NCI-H128 (cell line): Measurements from ENCODE around the gene TREH.
A peak's percentile ranks its signal among the peaks of the same experiment; 100 is the strongest.

ENCODE experiments used
- DNase-seq: peaks from one replicate; lab custom pipeline; 2025; ENCODE audit not compliant: unreplicated experiment; lab: John Stamatoyannopoulos, UW

Gene TREH

DNA sequence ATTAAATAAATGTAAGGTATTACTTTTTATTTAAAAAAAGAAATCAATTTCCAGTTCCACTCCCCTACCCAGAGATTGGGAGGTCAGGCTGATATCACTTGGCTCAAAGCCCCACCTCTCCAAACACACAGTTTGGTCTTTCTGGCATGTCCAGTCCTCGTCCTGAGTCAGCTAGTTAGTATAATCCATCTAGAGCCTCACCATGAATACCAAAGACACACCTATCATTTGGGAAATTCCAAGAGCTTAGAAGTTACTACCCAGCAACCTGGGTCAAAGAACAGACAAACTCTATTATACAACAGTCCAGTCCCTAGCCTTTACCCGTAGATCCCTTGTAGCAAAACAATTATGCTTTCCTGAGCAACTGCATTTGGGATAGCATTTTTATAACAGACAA, 9.4 kb downstream of the TREH start:
- DNase-seq, result no peak

DNA sequence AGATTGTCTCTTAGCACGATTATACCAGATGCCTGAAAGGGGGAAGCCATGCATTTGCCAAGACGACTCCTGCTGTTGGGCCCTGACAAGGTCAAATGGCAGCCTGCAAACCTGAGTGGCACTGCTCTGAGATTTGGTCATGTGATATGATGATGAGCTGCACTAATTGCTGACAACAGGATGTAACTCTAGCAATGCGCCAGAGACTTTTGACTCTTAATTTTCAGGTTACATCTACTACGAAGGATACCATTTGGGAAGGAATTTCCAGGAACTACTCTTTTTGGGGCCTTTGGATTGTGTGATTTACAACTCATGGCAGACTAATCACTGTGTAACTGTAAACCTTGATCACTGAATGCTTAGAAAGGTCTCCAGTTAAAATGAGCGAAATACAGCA, 13.1 kb downstream of the TREH start:
- no peak for DNase-seq

DNA sequence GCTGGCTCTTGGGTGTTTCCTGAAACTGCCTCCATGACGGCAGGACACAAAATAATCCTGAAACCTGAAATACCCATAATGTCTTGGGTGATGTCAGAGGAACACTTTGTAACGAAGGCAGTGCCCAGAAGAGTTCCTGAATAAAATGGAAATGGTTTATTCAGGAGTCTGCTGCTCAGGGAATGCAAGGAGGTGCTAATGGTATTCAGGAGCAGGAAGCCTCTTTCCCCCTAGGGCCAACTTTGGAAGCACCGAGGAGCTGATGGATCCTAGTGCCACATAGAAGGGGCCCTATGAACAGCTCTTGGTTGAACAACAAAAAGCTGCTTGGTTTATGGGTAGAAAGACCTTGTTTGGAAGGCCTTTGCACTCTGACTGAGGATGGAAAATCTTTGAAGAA, 15.5 kb downstream of the TREH start:
- no peak for DNase-seq

DNA sequence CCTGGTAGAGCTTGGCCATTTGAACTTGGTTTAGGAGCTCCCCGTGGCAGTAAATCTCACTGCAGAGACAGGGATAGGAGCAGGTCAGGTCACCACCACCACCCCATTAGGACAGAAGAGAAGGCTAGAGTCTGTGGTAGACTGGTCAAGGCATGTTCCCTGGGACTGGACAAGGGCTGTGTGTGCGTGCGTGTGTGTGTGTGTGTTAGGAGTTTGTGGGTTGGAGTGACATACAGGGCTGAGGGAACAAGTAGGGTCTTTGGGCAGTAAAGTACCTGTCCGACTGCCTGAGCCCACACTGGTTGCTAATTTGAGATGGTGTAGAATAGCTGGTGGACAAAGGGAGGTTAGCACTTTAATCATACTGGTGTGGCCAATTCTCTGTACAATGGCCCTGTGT, 16.1 kb downstream of the TREH start:
- no peak for DNase-seq

DNA sequence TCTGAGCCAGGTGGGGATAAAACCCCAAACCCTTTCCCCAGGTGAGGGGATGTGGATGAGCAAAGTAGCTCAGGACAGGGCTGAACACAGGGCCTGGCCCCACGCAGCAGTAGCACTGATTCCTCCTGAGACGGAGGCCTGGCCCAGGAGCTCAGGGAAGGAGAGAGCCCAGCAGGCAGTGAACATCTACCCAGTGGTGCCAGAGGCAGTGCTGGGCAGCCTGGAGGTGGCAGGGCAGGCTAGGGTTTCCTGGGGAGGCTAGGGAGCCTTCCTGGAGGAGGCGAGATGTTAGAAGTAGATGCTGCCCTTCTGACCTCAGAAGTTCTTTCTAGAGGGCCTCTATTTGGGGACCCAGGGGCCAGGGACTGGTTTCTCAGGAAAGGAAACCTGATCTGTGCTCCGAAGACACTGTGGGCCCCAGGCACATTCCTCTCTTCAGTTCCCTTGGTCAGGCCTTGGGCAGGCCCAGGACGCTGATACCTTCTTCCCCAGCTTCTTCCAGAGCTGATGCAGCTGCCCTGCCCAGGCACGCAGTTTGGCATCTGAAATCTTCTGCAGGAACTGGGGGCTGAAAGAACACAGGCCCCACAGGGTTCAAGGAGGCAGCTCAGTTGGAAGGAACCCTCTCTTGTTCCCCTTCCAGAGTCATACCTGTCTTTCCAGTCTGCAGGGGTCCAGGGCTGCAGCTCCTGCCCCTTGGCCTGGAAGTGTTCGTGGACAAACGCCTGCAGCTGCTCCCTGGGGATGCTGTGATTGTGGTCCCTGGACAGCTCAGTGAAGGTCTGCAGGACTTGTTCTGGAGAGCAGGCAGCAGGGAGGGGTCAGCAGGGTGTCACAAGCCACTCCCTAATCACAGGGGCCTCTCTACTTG, 16.8 kb downstream of the TREH start:
- no peak for DNase-seq

DNA sequence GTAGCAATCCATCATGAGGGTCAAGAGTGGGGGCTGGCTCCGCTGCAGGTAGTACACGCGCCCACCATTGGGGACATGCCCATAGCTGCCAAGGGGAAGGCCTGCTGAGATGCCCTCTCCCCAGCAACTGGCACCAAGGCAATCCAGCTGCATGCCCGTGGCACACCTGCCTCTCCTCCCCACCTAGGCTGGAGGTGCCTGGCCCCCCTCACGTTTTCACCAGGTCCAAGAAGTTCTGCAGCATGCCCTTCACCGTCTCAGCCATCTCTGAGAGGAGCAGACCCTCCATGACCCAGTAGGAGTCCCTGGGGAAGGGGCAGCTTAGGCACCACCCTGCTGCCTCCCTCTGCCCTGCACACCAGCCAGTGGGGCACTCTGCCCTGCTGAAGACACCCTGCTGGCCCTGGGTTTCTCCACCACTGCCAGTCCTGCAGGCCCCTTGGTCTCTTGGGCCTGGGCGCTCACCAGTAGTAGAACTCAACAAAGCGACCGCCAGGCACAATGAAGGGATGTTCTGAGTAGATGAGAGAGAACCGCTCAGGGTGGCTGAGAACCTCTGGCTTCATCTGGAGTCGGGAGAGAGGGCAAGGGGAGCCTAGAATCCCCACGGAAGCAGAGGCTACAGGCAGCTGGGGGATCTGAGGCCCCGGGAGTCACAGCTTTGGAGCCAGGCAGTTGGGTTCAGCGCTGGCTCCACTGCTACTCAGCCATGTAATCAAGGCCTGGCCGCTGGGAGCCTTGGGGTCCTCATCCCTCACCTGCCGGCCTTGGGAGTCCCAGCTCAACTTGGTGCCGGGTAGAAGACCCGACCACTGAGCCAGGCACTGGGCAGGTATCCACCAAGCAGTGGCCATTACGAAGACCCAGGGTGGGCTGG, 17.8 kb downstream of the TREH start:
- DNase-seq, result no peak

DNA sequence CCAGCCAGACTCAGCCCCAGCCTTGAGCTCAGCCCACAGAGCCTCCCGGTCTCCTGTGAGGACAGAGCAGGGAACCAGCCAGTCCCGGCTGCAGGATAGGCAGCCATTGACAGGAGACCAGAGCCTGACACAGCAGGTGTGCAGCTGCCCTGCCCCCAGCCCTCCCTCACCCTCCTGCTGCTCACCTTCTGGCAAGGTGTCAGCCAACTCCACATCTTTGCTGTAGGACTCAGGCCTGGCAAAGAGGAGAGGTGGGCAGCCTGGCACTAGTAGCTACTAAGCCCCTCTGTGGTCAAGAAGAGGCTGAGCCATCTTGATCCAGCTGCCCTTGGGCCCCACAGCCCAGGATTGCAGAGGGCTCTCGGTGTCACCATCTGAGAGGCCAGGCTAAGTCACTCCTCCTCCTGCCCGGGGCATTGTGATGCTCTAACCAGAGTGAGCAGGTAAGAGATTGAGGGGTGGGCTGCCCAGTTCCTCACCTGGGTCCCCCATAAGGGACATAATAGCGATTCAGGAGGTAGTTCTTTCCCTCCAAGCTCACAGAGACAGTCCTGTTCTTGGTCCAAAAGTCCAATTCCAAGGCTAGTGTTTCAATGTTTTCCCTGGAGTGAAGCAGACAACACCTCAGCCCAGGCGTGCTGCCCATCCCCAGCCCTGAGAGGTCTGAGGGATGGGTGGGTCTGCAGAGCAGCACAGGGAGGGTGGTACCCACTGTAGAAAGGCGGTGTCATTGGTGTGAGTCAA, 18.6 kb downstream of the TREH start:
- no peak for DNase-seq

DNA sequence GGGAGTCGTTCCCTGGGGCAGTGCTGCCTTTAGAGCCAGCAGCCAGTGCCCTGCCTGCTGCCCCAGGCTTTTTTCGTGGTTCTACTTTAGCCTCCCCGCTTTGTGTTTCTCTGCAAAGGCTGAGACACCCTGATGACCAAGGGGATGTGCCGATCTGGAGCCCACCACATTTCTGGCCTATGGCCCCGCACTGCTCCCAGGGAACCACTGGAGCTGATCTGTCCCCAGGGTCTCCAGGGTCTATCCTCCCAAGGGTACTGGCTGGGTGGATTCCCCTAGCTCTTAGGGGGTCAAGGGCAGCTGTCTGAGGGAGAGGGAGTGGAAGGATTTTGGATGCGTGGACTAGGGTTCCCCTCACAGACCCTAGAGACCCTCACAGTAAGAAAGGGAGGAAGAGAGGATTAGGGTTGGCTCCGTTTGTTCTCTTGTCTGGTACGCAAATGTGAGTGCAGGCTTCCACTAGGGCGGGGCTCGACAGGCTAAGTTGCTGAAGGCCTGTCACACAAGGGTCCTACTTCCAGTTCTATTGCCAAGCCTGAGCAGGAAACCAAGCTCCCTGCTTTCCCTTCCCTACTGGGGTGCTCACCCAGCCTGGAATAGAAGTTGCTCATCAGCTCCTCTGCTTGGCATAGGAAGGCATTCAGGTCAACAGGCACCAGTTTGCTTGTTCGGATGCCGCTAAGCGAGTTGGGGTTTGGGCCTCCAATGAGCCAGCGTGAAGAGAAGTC, 19.3 kb downstream of the TREH start:
- DNase-seq, result no peak

DNA sequence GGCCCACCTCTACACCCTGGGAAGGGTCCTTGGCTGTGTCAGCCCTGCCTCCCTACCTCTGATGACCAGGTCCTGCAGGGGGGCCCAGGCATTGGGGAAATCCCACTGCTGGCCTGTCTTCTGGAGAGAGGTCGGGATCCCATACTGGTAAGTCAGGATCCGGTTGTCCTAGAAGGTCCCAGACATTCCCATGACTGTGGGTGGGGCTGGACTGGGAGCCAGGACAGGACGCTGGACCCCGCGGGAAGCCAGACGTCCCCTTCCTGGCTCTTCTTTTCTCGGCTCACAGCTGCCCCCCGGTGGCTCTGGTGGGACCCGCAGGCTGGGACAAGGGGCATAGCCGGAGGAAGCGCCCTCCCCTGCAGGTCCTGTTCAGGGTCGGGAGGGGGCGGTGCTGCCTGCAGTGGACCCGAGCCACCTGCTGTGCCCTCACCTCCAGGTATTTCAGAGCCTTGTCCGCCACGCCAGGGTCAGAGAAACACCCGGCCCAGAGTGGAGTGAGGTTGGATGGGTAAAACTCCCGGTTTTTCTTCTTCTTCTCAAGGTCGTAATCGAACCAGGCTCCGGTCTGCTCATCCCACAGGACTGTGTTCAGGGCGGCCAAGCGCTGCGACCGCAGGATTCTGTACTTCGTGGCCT, 20.0 kb downstream of the TREH start:
- DNase-seq, result peak; percentile 69

DNA sequence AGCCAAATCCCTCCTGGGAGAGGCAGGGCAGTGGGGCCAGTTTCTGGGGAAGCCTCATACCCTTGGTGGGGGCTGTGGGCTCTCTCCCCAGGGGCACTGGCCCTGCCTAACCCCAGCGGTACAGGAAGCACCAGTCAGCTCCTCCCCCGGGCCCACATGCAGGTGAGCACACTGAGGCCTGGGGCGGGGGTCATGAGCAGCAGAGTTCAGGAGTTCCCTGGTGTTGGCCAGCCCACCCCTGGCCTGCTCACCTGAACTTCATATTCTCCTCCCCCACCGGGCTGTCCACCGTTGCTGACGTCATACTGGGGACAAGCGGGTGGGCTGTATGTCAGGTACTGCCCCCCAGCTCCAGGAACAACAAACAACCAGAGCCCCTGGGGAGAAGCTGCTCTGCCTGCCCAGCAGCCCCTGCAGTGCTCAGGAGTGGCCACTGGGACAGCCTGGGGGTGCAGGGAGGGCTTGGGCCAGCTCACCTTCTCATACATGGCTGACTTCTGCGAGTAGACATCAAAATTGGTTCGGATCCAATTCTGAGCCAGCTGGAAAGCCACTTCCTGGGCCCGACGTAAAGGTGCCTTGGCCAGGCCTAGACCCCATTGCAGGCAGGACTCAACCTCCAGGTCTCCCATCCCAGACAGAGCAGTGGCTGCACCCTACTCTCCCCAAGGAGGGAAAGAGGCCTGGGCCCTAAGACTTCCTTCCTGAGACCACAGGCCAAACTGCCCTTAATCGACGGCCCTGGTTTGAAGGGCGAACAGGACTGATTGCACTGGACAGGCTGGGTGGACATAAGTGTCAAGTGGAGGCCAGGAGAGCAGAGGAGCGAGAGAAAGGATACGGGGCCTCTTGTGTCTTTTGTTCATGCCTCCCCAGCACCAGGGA, 20.8 kb downstream of the TREH start:
- no peak for DNase-seq

DNA sequence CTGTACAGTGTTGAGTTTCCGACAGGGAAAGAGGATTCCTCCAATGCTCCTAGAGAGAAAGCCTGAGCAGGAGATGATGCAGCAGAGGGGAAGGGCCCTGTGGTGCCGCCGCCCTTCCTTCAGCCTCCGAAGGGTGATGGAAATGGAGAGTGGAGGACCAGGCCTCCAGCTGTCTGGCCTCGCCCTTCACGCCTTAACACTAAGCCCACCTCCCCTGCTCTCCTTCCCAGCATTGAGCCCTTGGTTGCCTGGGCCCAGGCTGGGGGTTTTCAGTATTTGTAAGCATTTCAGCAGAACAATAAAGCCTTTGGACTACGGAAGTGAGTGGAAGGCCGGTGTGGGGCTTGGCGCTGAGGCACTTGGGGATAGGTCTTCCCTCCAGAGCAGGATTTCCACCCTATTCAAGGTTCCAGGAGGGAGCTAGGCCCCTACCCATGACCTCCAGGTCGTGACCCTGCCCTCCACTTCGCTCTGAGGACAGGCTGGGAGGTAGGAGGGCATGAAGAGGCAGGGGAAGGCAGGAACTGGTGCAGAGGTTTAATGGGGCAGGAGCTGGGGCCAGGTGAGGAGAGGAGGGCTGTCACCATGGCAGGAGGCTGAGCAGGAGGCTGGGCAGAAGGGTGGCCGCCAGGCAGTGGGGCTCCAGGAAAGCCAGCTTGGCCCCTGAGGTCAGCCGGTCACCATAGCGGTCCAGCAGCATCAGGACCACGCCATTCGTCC, 21.6 kb downstream of the TREH start:
- no peak for DNase-seq

DNA sequence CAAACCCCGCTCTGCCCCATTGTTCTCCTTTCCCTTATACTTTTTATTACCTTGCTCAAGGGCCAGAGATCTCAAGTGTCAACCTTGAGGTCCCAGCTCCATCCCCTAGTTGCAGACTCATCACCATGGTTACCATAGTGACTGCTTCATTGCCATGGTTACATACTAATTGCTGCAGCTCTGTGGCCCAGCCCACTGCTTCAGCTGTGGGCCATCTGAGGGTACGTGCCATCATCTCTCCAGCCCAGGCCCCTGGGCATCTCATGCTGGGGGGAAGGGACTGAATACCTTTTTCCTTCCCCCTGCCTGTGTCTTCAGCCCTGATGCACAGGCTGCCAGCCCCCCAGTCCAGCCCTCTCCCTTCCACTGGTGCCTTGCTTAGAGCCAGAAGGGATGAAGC, 22.2 kb downstream of the TREH start:
- DNase-seq, result no peak

DNA sequence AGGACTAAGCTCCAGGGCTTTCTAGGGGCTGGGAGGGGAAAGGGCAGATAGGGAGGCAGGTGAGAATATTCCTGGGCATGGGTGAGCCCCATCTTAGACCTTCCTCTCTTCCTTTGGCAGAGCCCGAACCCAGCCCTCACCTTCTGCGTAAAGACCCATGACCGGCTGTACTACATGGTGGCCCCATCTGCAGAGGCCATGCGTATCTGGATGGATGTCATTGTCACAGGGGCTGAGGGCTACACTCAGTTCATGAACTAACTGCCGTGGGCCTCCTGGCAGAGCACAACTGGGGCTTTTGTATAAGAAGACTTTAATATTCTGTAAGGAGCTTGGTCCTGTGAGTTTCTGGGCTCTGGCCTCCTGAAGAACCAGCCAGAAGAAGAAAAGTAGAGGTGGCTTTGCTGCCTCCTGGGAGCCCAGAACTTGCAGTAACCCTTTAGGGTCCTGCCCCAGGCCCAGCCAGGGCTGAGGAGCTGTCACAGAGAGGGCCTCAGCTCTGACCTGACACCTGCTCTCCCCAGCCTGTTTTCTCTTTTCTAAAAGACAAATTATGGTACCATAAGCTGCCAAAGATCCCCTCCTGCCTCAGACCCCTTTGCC, 22.8 kb downstream of the TREH start:
- no peak for DNase-seq

DNA sequence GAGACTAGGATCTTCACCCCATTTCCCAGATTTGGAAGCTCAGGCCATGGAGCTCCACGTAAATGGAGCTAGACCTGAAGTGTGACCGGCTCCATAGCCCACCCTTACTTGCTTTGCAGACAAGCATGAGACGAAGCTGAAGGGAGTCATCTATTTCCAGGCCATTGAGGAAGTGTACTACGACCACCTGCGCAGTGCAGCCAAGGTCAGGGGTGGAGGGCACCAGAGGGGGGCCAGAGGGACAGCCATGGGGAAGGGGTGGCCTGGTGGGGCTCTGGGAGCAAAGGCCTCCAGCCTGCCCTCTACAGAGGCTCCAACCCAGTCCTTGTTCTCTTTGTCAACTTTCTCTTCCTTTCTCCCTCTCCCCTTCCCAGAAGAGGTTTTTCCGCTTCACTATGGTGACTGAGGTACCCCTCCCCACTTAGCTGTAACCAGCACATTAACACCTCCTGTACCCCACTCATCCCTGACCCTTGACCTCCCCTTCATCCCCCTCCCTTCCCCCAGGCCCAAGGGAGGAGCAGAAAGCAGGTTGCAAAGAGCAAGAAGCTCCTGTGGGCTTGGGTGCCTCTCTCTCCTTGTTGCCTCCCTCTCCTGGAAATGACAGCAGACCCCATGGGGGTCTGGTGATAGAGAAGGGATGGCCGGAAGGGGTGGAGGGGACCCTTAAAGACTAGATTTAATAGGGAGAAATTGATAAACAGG, 23.8 kb downstream of the TREH start:
- DNase-seq, result no peak

DNA sequence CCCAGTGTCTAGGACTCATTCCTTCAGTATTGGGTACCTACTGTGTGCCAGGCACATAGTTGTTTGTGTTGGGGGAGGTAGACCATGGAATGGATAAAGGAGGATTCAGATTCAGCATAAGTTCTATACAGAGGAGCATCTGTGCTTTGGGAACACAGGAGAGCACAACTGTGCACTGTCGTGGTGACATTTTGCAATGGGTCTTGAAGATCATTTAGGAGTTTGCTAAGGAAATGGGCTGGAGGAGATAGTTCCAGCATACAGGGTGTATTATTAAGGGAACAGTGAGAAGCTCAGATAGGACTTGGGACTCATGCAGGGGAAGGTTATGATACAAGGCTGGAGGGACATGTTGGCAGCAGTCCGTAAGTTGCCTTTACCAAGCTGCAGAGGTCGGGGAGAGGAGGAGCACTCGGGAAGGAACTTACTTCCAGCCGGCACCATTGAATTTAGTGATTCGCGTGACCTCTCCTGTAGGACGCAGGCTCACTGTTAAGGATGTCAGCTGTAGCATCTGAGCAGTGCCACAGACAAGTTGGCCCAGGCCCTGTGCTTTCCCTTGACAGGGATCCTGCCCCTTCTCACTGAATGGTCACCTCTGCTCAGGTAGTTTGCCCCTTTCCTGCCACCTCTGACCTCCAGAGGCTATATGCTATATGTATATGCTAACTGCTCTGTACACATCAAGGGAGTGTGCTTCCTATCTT, 25.6 kb downstream of the TREH start:
- no peak for DNase-seq

DNA sequence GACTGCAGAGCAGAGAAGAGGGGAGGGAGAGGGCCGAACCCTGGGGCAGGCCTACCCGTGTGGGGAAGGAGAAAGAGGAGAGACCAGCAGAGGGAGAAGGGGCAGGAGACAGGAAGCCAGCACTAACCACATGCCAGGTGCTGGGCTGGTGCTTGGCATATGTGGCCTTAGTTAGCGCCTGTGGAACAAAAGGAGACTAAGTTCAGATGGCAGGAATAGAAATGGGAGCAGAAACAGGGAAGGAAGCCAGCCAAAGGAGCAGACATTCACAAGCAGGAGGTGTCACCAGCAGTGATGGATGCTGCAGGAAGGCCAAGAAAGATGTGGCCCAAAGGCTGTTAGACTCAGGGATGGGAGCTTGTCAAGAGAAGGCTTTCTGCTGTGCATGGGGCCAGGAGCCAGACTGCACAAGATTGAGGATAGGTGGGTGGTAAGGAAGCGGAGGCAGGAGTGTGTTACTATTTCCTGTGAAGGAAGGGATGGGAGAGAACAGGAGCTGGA, 26.7 kb downstream of the TREH start:
- no peak for DNase-seq

DNA sequence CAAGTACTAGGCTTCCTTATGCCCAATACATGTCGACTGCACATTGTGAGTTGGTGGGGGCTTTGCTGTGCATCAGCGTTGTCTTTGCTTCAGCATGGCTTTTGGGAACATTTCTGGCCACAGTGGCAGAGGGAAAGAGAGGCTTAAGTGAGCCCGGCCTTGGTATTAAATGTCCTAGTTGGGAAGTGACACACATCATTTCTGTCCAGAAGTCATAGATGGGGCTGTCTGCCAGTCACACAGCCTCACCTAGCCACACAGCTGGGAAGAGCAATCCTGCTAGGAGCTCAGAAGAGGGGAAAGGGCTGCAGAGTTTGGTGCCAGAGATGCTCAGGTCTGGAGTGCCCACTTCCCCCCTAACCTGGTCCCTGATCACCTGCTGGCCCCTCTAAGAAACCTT, 27.6 kb downstream of the TREH start:
- no peak for DNase-seq
